Stimulated activated CD4-positive, alpha-beta T cell treated with anti-CD3 and anti-CD28 coated beads, TNF-alpha, amount 100 ng/mL, for 1 hour (primary cell): ENCODE data around the gene MRPL38.
"Not testable (repeated sequence)": the region's sequence is repeated elsewhere in the genome, so short reads cannot be mapped to it uniquely, and the experiment has no call there.

Source experiments
- DNase-seq, 3 donors: peaks; one replicate each; pipeline ENCODE4 v3.0.0-alpha.2; 2020; ENCODE audit warnings: low read depth in 3 of 3, low spot score in 1 of 3

The MRPL38 gene

DNA sequence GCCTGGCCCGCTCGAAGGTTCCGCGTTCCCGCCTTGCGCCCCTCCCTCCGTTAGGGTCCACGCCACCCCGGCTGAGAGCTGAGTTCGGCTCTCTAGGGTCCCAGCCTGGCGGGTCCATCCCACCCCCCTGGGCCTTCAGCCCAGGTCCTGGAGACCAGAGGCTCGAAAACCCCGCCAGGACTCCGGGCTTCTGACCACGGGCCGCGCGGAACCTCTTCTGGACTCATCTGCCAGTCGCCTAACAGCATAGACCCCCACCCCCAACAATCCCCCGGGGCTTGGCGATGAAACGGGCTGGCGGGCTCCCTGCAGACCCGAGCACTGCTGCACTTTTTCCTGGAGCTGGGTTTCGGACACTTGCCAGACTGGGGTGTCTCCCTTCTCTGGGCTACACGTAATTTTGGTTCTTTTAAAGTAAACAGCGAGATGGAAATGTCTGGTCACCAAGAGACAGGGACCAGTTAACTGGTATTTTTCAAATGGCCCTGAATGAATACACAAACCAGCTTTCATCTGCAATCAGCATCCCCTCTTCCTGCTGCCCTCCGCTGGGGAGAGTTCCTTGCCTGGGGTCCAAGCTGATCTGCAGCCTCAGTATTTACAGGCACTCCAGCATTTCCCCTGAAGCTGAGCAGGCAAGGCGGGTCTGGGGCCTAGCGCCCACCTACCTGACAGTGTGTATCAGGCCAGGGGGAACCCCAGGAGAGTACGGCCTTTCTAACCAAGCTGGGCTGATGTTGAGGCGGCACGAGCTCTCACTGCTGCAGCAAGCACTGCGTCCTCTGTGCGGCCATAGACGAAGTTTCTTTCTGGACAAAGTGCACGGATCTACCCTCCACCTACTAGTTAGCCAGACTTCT lies 7.3 kb downstream of the MRPL38 start:
- DNase-seq, result no peak

DNA sequence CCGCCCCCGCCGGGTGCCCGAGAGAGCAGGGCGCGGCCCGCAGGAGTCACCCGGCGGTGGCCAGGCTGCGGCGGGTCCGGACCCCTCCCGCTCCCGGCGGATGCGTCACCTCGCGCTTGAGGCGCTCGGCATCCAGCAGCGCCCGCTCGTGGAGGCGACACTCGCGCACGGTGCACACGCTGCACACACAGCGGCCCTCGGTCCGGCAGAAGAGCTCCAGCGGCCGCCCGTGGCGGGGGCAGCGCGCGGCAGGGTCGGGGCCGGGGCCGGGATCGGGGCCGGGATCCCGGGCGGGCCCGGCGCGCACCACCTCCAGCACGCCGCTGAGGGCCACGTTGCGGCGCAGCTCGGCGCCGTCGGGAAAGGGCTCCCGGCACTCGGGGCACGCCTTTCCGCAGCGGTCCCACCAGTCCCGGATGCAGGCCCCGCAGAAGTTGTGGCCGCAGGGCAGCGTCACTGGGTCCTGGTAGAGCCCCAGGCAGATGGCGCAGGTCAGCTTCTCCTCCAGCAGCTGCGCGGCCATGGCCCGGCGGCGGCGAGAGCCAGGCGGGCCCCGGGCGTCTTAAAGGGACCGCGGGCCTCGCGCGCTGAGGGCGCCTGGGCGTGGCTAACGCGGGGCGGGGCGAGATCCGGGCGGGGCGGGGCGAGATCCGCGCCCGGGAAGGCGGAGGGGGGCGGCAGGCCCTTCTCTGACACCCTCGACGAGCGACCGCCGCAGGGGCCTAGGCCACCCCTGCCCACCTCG lies 8.1 kb downstream of the MRPL38 start, which contains the start of gene TRIM65:
TSS of gene TRIM65 (minus strand) at position 537 of the 745 bp plus-strand sequence. CDS start at position 523, 14 bp downstream.
- peak; percentile 38 to 78 (median 45) for DNase-seq

DNA sequence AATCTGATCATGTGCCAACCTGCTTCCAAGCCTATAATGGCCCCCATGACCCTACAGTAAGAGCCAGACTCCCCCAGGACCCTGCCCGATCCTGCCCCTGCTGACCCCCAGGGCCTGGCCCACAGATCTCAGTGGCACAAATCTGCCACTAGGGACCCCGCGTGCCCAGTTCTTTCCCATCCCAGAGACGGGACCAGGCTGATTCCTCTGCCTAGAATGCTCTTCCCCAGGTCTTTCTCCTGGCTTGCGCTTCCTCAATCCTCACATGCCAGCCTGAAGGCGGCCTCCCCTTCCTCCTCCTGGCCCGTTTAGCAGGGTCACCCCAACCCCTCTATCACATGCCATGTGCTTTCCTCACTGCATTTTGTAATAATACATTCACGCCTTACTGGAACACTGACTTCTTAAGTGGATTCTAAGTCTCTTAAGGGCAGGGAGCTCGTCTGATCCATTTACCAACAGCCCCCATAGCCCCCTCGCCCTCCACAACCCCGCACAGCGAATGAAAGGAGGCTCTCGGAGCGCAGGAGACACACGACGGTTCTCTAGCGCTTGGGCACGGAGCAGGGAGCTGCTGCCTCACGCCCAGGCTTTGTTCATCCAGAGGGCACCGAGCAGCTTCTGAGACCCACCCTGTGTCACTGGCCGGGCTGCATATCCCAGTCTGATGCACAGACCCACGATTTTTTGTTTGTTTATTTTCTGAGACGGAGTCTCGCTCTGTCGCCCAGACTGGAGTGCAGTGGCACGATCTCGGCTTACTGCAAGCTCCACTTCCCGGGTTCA lies 9.1 kb downstream of the MRPL38 start:
- DNase-seq, result no peak

DNA sequence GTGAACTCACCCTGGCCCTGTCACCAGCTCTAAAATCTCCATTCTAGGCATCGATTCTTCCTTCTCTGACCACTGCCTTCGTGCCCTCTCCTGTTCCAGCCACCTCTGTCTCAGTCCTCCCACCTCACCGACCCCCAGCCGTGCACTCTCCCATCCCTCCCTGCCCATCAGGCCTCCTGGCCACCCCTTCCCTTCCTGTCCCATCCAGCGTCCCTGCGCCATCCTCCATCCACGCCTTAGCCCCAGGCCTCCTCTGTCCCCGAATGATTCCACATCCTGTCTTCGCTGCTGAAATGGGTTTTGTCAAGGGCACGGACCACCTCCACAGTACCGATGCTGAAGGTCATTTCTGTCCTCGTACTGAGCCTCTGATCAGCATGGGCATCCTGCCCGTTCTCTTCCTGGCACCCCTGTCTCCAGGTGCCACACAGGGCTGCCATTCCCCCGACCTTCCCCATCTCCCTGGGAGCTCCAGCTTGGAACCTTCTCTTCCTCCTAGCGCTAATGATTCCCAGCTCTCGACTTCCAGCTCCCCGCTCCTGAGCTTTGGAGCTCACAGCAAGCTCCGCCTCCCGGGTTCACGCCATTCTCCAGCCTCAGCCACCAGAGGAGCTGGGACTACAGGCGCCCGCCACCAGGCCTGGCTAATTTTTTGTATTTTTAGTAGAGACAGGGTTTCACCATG lies 10.5 kb downstream of the MRPL38 start:
- DNase-seq, result no peak

DNA sequence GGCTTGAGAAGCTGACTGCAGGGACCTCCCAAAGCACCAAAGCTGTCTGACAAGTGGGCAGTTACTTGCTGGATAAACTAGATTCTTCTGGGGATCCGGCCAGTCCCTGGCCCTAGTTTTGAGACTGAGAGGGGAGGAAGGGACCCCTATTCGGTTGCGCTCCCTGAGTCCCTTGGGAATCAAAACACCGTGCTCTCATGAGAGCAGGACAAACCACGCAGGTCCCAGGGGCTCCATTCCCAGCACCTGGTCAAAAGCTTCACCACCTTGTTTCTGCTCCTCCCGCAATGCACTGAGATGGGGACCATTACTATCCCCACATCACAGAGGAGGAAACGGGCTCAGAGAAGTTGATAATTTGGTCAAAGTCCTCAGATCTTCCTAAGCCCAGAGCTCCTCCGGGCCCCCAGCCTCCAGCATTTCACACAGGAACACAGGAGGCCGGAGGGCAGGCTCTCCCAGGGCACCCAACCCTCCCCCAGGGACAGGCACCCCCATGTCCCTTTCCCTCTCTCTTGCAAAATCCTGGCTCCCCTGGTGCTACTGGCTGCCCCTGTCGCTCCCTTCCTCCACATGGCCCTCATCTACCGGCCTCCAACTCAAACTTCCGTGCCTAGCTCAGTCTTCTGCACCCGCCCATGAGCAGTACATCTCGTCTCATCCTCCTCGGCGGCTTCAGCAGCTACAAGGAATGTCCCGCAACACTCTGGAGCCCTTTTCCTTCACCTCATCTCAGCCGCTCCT lies 11.2 kb downstream of the MRPL38 start:
- no peak for DNase-seq

DNA sequence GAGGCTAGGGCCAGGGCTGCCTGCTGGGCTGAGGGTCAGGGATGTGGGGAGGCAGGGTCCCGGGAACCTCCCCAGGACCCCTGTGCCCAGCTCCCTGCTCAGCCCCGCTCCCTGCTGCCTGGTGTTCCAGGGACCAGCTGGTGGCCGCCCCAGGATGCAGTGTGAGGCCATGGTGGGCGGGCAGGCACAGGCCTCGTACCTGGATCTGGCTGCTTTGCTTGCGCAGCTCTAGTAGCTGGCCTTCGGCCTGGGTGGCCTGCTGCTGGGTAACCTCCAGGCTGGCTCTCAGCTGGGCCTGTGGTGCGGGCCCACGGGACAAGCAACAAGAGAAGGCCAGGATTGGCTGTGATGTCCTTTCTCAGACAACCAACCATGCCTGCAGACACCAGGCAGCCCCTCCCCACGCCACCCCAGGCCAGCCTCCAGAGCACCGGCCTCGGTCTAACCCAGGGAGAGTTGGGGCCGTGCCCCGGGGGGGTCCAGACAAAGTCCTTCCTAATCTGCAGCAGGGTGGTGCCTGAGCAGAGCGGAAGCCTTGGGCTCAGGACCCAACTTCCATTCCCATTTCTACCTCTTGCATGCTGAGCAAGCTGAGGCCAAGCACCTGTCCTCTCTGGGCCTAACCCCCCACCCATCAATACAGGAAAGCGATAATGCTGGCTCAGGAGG lies 12.0 kb downstream of the MRPL38 start:
- no peak for DNase-seq

DNA sequence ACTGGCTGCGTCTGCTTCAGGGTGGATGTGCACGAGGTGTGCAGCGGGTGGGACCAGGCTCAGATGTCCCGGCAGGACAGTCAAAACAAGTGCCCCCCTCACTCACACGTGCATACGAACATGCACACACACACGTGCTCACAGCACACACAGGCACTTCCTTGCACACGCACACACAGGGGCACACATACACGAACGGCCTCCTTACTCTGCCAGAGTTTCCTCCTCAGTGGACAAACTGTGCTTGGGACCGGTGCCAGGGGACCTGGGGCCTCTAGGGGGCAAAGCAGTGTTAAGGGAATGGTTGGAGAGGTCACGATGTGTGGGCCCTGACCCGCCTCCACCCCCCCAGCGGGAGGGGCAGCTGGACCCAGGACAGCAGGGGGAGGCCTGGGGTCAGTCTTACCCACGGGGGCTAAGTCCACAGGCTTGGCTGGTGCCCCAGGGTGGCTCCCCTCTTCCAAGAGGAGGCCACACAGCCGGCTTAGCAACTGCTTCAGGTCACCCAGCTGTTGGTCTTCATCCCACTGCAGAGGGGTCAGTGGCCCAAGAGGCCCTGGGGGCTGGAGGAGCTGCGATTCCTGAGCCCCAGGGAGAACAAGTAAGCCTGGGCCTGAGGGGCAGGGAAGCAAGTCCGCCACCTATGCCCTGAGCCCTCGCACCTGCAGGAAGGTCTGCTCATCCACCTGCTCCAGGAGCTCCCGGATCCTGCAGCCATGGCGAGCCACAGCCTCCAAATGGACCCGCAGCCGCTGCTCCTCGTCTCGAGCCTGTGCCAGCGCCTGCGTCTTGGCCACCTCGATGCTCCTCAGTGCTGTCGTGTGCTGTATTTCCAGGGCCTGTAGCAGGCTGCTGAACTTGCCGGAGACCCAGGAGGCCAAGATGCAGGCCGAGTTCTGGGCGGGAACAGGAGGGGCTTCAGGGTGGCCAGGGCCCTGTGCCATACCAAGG lies 12.8 kb downstream of the MRPL38 start:
- DNase-seq, result no peak

DNA sequence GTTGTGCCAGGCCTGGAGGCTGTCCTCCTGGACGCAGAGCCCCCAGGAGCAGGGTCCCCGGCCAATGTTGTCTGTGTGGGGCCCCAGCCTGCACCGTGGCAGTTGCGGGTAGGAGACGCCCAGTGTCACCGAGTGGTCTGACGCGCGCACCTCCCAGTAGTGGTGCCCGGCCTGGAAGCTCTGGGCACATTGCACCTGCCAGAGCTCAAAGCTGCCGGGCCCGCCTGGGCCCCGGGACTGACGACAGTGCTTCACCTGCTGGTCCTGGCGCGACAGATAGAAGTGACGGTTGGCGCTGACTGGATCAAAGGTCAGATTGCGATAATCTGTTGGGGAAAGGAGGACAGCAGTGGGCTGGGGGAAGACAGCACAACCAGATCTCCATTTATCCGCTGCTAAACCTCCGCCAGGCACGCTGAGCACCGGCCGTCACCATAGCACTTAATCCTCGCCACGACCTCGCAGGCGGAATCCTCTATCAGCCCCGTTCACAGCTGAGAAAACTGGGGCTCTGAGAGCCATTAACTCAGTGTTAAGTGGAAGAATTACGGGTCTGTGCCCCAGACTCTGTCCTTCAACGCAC lies 13.6 kb downstream of the MRPL38 start:
- no peak for DNase-seq

DNA sequence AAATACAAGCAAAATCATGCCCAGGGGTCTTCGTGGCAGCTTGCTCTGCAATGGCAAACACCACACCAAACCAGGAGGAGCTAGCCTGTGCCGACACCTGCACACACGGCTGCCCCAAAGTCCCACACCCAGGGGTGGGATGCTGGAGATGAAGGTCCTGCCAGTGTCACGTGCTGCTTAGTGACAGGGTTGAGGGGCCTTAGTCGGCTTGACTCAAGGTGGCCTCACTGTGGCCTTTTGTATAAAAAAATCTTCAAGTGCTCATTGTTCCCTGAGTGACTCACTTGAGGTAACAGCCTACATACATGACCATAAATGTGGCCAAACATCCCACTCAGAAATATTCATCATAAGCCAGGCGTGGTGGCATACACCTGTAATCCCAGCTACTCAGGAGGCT lies 15.2 kb downstream of the MRPL38 start:
- DNase-seq, result no peak

DNA sequence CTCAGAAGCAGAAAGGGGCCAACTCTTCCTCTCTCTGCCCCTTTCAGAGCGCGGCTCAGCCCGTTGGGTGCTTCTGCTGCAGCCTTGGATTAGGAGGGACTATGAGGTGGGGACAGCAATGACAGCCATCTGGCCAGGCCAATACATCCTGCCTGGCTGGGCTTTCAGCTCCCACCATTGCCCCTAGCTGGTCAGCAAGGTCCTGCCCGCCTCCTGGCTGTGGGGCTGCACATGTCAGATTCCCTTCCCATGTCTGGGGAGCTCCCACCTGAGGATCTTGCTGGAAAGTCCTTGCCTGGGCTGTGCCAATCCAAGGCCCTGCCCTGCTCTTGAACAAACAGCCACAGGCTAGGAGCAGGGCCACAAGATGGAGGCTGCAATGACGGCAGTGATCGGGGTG lies 16.2 kb downstream of the MRPL38 start:
- DNase-seq, result no peak

DNA sequence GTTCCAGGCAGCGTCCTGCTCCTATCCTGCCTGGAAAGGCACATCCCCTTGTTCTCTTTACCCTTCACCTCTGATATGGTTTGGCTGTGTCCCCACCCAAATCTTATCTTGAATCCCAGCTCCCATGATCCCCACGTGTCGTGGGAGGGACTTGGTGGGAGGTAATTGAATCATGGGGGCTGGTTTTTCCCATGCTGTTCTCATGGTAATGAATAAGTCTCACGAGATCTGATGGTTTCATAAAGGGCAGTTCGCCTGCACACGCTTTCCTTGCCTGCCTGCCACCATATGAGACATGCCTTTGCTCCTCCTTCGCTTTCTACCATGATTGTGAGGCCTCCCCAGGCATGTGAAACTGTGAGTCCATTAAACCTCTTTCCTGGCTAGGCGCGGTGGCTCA lies 18.8 kb downstream of the MRPL38 start:
- not testable (repeated sequence) for DNase-seq

DNA sequence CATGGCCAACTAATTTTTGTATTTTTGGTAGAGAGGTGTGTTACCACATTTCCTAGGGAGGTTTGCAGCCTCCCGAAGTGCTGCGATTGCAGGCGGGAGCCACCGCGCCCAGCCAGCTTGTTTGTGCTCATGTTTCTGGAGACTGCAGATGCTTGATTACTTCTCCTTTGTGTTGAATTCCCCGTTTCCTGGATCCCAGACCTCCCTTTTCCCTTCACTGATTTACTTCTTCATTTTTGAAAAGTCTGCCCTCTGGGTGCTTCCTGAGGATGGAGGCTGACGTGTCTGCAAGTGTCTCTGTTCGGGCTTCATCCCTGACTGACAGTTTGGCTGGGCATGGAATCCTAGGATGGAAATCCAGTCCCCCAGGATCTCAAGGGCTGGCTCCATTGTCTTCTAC lies 19.3 kb downstream of the MRPL38 start:
- no peak for DNase-seq

DNA sequence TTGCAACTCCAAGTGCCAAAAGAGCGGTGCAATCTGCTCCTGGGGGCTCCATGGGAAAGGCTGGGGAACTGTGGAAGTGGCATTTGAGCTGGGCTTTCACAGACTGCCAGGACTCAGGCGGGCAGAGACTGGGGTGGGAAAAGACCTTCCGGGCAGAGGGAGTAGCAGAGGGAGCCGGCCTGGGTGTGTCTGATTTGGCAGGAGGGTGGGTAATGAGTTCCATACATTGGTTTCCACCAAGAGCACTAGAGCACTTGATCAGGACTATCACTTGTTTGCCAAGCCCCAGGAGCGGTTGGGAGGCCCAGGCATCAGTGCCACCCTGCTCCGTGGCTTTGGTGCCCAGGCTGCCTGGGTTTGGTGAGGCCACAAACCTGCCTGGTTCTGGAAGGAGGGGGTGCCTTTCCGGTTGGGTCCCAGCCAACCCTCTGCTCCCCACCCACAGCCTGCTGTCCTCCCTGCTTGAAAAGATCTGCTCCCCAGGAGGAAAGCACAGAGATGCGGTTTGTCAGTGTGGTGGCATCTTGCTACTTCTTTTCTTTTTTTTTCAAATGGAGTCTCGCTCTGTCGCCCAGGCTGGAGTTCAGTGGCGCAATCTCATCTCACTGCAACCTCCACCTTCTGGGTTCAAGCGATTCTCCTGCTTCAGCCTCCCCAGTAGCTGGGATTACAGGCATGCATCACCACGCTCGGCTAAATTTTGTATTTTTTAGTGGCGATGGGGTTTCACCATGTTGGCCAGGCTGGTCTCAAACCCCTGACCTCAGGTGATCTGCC lies 22.8 kb downstream of the MRPL38 start:
- no peak for DNase-seq

DNA sequence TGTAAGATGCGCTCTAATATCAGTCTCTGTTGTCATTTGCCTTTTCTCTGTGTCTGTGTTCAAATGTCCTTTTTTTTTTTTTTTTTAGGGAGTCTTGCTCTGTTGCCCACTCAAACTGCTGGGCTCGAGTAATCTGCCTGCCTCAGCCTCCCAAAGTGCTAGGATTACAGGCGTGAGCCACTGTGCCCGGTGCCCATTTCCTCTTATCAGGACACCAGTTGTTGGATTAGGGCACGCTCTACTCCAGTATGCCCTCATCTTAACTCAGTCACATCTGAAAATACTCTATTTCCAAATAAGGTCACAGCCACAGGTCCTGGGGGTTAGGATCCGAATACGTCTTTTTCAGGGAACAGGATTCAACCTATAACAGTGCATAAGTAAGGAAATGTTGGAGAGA lies 24.4 kb downstream of the MRPL38 start:
- no peak for DNase-seq

DNA sequence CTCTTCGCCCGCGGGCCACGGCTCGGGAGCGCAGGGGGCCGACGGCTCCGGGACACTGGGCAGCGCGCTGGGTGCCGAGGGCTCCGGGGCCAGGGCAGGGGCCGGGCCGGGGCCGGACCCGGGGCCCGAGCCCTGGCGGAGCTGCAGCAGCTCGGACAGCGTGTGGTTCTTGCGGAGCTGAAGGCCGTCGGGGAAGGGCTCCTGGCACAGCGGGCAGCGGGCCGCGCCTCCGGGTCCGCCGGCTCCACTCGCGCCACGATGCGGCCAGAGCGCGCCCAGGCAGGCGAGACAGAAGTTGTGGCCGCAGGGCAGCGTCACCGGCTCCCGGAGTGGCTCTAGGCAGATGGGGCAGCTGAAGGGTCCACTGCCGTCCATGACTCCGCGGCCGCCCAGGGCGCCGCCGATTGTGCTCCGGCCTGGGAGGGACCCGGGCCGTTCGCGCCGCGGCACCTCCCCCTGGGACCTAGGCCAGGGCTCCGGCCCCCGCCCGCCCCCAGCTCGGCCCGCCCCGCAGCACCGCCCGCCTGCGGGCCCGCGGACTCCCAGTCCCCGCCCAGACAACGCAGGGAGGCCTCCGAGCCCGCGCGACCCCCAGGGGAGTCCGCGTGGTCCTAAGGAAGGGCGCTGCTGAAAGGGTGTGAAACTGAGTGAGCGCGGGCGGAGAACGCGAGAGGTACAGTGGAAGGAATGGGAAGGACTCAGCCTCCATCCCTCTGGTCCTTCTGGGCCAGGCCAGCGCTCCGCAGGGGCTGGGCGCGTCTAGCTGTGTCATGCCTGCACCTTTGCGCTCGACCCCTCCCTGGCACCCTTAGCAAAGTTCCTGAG lies 26.3 kb downstream of the MRPL38 start, which contains the start of gene TRIM47:
TSS of gene TRIM47 (minus strand) at position 408 of the 825 bp plus-strand sequence. CDS start at position 375, 33 bp downstream.
- DNase-seq, result no peak

DNA sequence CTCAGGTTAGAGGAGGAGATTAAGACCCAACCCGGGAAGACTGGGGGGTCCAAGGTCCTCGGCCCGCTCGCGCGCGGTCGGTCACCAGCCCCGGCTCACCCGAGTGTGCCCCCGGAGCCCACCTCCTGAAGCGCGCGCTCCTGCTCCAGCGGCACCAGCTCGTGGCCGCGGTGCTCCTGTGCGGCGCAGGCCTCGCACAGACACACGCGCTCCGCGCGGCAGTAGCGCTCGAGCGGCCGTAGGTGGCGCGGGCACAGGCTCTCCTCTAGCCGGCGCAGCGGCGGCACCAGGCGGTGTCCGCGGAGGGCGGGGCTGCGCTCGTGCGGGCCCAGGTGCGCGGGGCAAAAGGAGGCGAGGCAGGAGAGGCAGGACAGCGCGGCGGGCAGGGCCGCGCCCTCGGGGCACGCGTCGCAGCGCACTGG lies 26.9 kb downstream of the MRPL38 start:
- DNase-seq, result peak in 2 of 3 donors; percentile 50 to 54
